ENCODE measurements around the gene C17orf107.

C17orf107 gene

GRCh38 chr17:4950075-4950745 lies 50.9 kb downstream of the C17orf107 start:
- peak; percentile 36 for DNase-seq

- peak; percentile 79 for DNase-seq
Observed at GRCh38 chr17:4950746-4951204, 51.4 kb downstream of the C17orf107 start, which contains the start of gene ENO3. ENO3 (plus strand) TSS chr17:4951119; CDS start chr17:4951830, 711 bp downstream.

- DNase-seq: peak; percentile 14
Observed at GRCh38 chr17:4951486-4951885, 52.1 kb downstream of the C17orf107 start.
